ENCODE measurements around the gene EPHB6. TPM values are rescaled to one million over a fixed set of nuclear protein-coding genes. Genes with fewer than 3 reads are reported as not detected.

Gene EPHB6
- total RNA-seq, 1 experiment from 2014 or later: 12.6 TPM

DNA sequence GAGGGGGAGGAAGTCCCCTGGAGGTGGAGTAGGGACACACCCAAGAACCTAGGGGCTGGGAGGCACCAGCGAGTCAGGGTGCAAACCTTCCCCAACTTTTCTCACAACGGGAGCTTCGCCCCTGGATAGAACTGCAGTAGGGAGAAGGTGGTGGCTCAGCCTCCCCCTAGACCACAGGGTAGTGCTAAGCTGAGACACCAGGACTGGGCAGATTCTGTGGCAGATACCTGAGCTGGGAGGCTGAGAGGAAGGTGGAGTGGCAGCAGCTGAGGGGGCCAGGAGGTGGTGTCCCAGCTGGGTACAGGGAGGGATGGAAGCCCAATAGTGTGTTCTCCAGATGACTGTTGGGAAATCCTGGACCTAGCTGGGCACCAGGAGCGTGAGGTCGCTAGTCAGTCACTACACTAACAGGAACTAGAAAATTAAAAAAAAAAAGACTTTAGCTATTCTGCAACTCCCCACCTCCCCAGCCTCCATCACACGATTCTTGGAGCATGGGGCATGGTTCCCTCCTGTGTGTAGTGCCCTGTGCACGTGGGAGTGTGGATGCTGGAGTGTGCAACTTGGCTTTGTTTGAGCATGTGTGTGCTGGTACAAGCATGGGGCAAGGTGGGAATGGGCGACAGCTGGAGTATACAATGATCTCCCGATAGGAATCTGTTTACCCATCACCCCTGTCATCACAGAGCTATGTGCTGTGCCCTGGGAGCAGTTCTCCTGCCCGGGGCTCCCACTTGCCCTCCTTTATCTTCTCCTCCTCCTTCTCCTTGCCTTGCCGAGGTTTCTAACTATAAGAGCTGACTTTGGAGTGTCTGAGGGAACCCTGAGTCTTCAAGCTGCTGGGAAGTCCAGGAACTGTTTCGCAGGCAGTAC, 39.5 kb downstream of the EPHB6 start:
- intact Hi-C loops (cut with micrococcal nuclease): no loop called here
- H3K4me3 ChIP-seq (replicated peaks in 1 of 2; ENCODE audit: low read depth in 1 of 2, low read length in 2 of 2): no peak overlapping the region
- H3K27ac ChIP-seq (ENCODE audit: low read depth, low read length): no peak overlapping the region
- no peak overlapping the region for H2AFZ ChIP-seq (ENCODE audit: low read depth, low read length, poor library complexity, severe bottlenecking)
- H3K36me3 ChIP-seq (ENCODE audit: control insufficient read depth in 1 of 2, insufficient read depth in 2 of 2, low read length in 2 of 2): no peaks in the 10 kb centered on the region
- no TSS peak for BruUV-seq (replicated peaks)
- CTCF ChIA-PET: interaction anchor here (1.2 to 2.0 kb wide), 2 partner anchors 14 to 21 kb away, joined by 3 to 6 read pairs; no protein-coding TSS in a partner anchor
- H3K4me1 ChIP-seq (ENCODE audit: control insufficient read depth in 1 of 2, insufficient read depth in 2 of 2, low read length in 2 of 2): no peaks in the 10 kb centered on the region
- H3K9me2 ChIP-seq (ENCODE audit: insufficient read depth): no peaks in the 10 kb centered on the region
- TF ChIP-seq SP1 (IDR thresholded peaks at IDR 0.05; ENCODE audit: low read depth): no peak
- RAD21 ChIA-PET (ENCODE audit: low non-redundant PET in 1 of 2, low total read pairs in 2 of 2, uncharacterized antibody in 2 of 2, unreplicated experiment in 2 of 2): no interaction called here
- no peak overlapping the region for H3K4me2 ChIP-seq (ENCODE audit: low read length)
- H3K79me2 ChIP-seq (ENCODE audit: insufficient read depth, low read length): no peaks in the 10 kb centered on the region
- no peaks in the 10 kb centered on the region for H3K9me3 ChIP-seq (ENCODE audit: control insufficient read depth in 1 of 2, insufficient read depth in 1 of 2, low read depth in 1 of 2, low read length in 2 of 2)
- ATAC-seq (no peak), DNase-seq (ENCODE audit: low read depth, low spot score) (no peak)
- H3K27me3 ChIP-seq (ENCODE audit: insufficient read depth, low read length): peaks cover 24% of the 10 kb centered on the region
- H4K20me1 ChIP-seq (ENCODE audit: insufficient read depth): no peaks in the 10 kb centered on the region
- POLR2A ChIA-PET: no interaction called here
- no peak overlapping the region for H3K9ac ChIP-seq (ENCODE audit: low read length)

DNA sequence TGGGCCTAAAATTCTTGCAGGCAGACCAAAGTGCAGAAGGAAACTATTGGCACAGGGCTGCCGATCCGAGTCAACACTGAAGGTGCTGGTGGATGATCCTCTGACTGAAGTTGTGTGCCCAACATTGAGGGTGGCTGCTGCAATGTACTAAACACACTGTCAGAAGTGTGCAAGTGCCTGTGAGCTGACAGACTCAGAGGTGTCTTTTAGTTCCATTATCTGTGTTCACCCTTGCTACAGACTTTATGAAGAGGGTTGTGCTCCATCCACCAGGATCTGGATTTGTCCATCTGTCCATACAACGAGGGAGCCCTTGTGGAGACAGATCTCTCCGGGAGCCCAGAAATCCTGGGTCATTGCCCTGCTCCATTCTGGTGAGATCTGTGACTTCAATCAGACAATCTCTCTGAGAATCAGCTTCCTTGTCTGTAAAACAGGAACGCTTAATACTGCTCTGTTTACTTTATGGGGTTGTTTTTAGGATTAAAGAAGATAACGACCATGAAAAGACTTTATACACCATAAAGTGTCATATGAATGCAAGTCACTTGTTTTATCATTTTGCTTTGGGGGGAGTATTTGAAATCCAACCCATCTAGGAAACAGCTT, 40.2 kb downstream of the EPHB6 start:
- no TSS peak for BruUV-seq (replicated peaks)
- H2AFZ ChIP-seq (ENCODE audit: low read depth, low read length, poor library complexity, severe bottlenecking): no peak overlapping the region
- RAD21 ChIA-PET (ENCODE audit: low non-redundant PET in 1 of 2, low total read pairs in 2 of 2, uncharacterized antibody in 2 of 2, unreplicated experiment in 2 of 2): no interaction called here
- TF ChIP-seq, protein P1, sequence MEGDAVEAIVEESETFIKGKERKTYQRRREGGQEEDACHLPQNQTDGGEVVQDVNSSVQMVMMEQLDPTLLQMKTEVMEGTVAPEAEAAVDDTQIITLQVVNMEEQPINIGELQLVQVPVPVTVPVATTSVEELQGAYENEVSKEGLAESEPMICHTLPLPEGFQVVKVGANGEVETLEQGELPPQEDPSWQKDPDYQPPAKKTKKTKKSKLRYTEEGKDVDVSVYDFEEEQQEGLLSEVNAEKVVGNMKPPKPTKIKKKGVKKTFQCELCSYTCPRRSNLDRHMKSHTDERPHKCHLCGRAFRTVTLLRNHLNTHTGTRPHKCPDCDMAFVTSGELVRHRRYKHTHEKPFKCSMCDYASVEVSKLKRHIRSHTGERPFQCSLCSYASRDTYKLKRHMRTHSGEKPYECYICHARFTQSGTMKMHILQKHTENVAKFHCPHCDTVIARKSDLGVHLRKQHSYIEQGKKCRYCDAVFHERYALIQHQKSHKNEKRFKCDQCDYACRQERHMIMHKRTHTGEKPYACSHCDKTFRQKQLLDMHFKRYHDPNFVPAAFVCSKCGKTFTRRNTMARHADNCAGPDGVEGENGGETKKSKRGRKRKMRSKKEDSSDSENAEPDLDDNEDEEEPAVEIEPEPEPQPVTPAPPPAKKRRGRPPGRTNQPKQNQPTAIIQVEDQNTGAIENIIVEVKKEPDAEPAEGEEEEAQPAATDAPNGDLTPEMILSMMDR (IDR thresholded peaks at IDR 0.05 in 2 of 3, conservative IDR thresholded peaks at IDR 0.05 in 1 of 3; ENCODE audit: borderline replicate concordance in 1 of 3, insufficient read depth in 1 of 3, low read depth in 2 of 3, low read length in 2 of 3): no peak
- TF ChIP-seq EGR1 (IDR thresholded peaks at IDR 0.05; ENCODE audit: low read depth) (no peak), SP1 (IDR thresholded peaks at IDR 0.05; ENCODE audit: low read depth) (no peak), TCF7L2 (IDR thresholded peaks at IDR 0.05; ENCODE audit: borderline replicate concordance, extremely low read depth, insufficient read depth, insufficient read length) (no peak), ZFX (IDR thresholded peaks at IDR 0.05) (no peak), ELF1 (IDR thresholded peaks at IDR 0.05; ENCODE audit: borderline replicate concordance, low read depth) (no peak), POLR2AphosphoS5 (IDR thresholded peaks at IDR 0.05; ENCODE audit: low read depth, low read length) (no peak), ZNF274 (IDR thresholded peaks at IDR 0.05; ENCODE audit: low read depth, low read length) (no peak), FOSL1 (IDR thresholded peaks at IDR 0.05; ENCODE audit: low read depth) (no peak), CEBPB (IDR thresholded peaks at IDR 0.05; ENCODE audit: low read depth) (no peak)
- TF ChIP-seq, protein P2, sequence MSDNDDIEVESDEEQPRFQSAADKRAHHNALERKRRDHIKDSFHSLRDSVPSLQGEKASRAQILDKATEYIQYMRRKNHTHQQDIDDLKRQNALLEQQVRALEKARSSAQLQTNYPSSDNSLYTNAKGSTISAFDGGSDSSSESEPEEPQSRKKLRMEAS (IDR thresholded peaks at IDR 0.05): no peak
- TF ChIP-seq, protein P3, sequence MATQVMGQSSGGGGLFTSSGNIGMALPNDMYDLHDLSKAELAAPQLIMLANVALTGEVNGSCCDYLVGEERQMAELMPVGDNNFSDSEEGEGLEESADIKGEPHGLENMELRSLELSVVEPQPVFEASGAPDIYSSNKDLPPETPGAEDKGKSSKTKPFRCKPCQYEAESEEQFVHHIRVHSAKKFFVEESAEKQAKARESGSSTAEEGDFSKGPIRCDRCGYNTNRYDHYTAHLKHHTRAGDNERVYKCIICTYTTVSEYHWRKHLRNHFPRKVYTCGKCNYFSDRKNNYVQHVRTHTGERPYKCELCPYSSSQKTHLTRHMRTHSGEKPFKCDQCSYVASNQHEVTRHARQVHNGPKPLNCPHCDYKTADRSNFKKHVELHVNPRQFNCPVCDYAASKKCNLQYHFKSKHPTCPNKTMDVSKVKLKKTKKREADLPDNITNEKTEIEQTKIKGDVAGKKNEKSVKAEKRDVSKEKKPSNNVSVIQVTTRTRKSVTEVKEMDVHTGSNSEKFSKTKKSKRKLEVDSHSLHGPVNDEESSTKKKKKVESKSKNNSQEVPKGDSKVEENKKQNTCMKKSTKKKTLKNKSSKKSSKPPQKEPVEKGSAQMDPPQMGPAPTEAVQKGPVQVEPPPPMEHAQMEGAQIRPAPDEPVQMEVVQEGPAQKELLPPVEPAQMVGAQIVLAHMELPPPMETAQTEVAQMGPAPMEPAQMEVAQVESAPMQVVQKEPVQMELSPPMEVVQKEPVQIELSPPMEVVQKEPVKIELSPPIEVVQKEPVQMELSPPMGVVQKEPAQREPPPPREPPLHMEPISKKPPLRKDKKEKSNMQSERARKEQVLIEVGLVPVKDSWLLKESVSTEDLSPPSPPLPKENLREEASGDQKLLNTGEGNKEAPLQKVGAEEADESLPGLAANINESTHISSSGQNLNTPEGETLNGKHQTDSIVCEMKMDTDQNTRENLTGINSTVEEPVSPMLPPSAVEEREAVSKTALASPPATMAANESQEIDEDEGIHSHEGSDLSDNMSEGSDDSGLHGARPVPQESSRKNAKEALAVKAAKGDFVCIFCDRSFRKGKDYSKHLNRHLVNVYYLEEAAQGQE (IDR thresholded peaks at IDR 0.05; ENCODE audit: low read depth): no peak

More for the DNA sequence above, 40.2 kb downstream of the EPHB6 start:
- Histone ChIP-seq H4K20me1 (ENCODE audit: insufficient read depth) (no peaks in the 10 kb centered on the region), H3K27ac (ENCODE audit: low read depth, low read length) (no peak overlapping the region), H3K9me2 (ENCODE audit: insufficient read depth) (no peaks in the 10 kb centered on the region), H3K27me3 (ENCODE audit: insufficient read depth, low read length) (peaks cover 27% of the 10 kb centered on the region), H3K79me2 (ENCODE audit: insufficient read depth, low read length) (no peaks in the 10 kb centered on the region), H3K4me2 (ENCODE audit: low read length) (no peak overlapping the region), H3K36me3 (ENCODE audit: control insufficient read depth in 1 of 2, insufficient read depth in 2 of 2, low read length in 2 of 2) (no peaks in the 10 kb centered on the region), H3K4me3 (replicated peaks in 1 of 2; ENCODE audit: low read depth in 1 of 2, low read length in 2 of 2) (no peak overlapping the region), H3K9me3 (ENCODE audit: control insufficient read depth in 1 of 2, insufficient read depth in 1 of 2, low read depth in 1 of 2, low read length in 2 of 2) (no peaks in the 10 kb centered on the region), H3K4me1 (ENCODE audit: control insufficient read depth in 1 of 2, insufficient read depth in 2 of 2, low read length in 2 of 2) (no peaks in the 10 kb centered on the region), H3K9ac (ENCODE audit: low read length) (no peak overlapping the region)
- DNase-seq (ENCODE audit: low read depth, low spot score): no peak
- ATAC-seq: no peak
- ChIA-PET CTCF (interaction anchor here (1.2 to 2.0 kb wide), 2 partner anchors 14 to 22 kb away, joined by 3 to 6 read pairs; no protein-coding TSS in a partner anchor), POLR2A (no interaction called here)
- intact Hi-C loops (cut with micrococcal nuclease): no loop called here
